Measurements from ENCODE around the gene PDE2A.

DNA sequence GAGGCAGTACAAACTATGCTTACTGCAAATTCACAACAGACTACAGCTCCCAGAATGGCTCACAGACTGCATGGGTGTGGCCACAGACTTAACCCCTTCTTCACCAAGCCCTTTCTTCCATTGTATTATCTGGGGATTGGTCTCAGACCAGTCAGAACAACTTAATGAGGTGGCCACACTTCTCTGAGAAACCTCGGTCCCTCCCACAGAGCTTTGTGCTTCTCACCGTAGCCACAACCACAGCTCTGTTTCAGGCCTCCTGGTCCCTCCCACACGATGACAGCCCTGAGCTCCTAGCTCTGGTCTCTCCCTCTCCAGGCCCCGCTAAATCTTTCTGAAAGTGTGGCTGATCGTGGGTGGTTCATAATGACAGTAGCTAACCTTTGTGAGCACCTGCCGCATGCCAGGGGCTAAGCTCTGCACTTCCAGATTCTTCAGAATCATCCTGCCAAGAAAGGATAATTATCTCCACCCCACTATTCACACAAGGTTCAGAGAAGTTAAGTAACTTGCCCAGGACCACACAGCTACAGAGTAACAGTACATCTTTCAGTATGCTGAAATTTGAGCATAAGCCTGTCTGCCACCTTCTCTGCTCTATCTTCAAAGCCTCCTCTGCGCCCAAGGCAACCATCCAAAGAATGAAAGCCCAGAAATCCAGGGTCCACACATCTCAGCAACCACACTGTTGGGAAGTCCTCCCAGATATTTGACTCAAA lies 5.4 kb downstream of the PDE2A start:
- TF ChIP-seq, protein P1, sequence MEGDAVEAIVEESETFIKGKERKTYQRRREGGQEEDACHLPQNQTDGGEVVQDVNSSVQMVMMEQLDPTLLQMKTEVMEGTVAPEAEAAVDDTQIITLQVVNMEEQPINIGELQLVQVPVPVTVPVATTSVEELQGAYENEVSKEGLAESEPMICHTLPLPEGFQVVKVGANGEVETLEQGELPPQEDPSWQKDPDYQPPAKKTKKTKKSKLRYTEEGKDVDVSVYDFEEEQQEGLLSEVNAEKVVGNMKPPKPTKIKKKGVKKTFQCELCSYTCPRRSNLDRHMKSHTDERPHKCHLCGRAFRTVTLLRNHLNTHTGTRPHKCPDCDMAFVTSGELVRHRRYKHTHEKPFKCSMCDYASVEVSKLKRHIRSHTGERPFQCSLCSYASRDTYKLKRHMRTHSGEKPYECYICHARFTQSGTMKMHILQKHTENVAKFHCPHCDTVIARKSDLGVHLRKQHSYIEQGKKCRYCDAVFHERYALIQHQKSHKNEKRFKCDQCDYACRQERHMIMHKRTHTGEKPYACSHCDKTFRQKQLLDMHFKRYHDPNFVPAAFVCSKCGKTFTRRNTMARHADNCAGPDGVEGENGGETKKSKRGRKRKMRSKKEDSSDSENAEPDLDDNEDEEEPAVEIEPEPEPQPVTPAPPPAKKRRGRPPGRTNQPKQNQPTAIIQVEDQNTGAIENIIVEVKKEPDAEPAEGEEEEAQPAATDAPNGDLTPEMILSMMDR (IDR thresholded peaks at IDR 0.05): no peak
- TF ChIP-seq POLR2A (IDR thresholded peaks at IDR 0.05): no peak
